Activated CD4-positive, CD25-positive, alpha-beta regulatory T cell treated with anti-CD3 and anti-CD28 coated beads, Interleukin-2, amount 50 U/mL, for 24 hours (primary cell): ENCODE data around the gene LMO7.

ENCODE experiments used
- ATAC-seq, 2 donors: fragments of 150-1000 bp; cut with Tn5 transposase; one replicate each; pipeline ENCODE4 v1.10.0; 2021; ENCODE audit warnings: mild to moderate bottlenecking in 1 of 2, moderate library complexity in 1 of 2

Gene LMO7

GRCh38 chr13:75855847-75856246, 219.7 kb downstream of the LMO7 start:
- ATAC-seq, result no peak

DNA sequence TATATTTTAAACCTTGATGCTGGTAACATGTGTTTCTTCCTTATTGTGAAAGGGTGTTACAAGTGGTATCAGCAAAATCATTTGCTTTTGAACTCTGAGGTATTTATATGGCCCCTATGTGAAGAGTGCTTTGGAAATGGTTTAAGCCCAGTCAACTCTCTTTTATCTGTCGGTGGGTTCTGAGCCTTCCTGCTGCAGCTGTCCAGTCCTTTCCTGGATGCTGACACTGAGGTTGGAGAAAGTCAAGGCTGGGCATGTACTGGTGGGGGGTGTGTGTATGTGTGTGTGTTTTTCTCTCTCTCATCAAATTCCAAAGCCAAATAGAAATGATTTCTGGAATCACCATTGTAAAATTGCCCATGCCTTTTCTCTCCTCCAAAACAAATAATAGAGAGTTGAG, 221.2 kb downstream of the LMO7 start:
- no peak for ATAC-seq

DNA sequence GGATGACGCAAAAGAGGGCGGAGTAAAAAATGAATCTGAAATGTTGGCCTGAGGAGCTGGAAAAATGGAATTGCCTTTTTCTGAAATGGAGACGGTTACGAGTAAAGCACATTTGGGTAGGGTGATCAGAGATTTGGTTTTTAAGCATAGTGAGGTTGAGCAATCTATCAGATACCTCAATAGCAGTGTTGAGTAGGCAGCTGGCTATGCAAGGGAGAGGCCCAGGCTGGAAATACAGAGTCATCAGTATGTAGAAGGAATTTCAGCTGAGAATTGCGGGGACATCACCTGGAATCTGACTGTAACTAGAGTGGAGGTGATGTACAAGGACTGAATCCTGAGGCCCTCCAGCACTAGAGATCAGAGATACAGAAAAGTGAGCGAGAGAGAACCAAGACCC, 224.8 kb downstream of the LMO7 start:
- ATAC-seq, result no peak

DNA sequence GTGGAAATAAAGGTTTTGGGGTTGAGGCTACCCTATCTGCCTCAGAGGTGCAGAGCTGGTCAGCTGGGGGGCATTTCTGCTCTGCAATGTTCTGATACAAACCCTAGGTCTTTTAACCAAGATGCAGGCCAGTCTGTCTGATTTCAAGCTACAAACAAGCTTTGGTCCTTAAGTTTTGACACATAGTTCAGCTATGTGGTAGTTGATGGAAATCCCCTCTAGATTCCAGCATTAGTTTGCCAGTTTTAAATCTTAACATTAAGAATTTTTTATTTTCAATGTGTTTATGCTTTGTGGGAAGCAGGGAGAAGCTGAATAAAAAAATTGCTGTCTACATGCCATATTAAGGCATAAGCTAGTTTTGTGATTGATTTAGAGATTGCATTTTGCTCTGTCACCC, 225.7 kb downstream of the LMO7 start:
- no peak for ATAC-seq

- ATAC-seq, result no peak
These were observed 228.6 kb downstream of the LMO7 start for GRCh38 chr13:75864718-75865117.

GRCh38 chr13:75867379-75868117, 231.4 kb downstream of the LMO7 start:
- ATAC-seq, result no peak

GRCh38 chr13:75869981-75870380, 233.9 kb downstream of the LMO7 start:
- peak; percentile 41 to 63 for ATAC-seq

GRCh38 chr13:75870397-75870903, 234.3 kb downstream of the LMO7 start:
- no peak for ATAC-seq

- ATAC-seq, result no peak
These were observed 234.9 kb downstream of the LMO7 start for GRCh38 chr13:75871059-75871458.

DNA sequence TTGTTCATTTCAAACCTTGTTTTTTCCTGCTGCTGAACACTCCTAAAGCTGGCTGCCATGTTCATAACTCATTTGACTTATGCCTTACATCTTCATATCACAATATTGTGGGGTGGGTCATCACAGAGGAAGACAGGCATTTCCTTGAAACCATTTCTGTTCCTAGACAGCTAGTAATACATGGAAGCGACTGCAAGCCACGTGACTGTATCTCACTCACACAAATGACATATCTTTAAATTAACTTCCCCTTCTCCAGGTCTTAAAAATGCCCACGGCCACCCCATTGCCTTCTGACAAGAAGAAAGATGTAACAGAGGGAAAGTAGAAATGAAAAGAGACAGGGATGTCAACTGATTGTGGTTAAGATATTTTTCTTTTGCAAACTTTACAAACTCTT, 236.8 kb downstream of the LMO7 start:
- ATAC-seq, result no peak

GRCh38 chr13:75873494-75873893, 237.4 kb downstream of the LMO7 start:
- no peak for ATAC-seq

- ATAC-seq, result peak; percentile 26 to 27
These were observed 239.3 kb downstream of the LMO7 start for GRCh38 chr13:75875450-75875849.

- peak; percentile 72 to 78 for ATAC-seq
These were observed 240.3 kb downstream of the LMO7 start for GRCh38 chr13:75876142-75877050.

DNA sequence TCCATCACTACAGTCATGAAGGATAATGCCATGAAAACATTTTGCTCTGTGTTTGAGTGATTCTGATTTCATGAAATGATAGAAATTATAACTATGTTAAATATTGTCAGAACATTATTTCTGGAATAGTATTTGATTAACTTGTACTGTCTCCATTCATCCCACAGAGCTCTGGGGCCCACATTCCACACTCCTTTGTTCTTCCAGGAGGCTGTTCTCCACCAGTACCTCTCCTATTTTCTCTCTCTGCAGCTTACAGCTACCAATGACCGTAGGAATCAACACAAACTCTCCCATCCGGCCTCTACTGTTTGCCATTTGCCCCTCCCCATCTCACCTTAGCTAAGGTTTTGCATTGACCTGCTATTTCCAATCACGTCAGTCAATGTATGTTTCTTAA, 240.9 kb downstream of the LMO7 start:
- no peak for ATAC-seq

GRCh38 chr13:75879656-75880055, 243.5 kb downstream of the LMO7 start:
- ATAC-seq, result no peak

DNA sequence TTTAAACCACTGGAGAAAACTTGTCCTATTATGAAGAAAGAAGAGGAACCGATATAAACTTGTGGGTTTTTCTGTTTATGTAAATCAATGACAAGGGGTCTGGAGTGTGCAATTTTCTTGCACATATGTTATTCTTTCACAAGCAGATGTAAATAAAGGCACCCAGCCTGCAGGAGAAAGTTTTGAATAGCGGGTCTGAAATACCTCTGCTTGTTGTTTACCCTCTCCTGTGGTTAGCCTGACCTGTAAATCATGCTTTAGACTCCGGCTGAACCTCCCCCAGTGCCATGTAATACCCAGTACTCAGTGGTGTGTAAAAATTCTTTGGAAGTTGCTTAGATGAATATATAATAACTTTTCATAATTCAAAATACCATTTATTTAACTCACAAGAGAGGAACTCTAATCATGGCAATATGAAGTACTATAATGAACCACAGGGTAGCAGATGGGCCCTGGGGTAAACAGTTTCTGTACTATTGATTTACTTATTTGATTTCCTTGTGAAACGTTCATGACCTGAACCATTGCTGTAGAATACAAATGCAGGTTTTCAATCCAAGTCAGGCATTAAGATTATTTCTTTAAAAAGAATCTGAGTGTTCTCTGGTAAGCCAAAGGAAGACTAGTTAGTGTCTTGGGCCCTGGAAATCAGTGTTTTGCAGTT, 245.1 kb downstream of the LMO7 start:
- no peak for ATAC-seq

DNA sequence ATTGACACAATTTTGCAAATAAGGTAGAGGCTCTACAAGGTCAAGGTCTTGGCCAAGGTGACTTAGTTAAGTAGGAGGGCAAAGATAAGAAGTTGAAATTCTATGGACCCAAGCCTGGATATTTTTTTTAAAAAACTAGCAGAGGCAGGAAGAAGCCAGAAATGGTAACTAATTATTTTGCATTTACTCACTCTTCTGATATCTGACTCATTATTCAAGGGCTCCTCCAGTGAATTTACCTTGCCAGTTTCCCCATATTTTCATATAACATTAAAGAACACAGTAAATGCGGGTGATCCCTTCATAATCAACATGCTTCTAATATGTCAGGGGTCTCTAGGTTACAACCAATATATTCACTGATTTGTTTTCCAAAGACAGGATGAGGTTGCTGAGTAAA, 246.1 kb downstream of the LMO7 start:
- no peak for ATAC-seq

DNA sequence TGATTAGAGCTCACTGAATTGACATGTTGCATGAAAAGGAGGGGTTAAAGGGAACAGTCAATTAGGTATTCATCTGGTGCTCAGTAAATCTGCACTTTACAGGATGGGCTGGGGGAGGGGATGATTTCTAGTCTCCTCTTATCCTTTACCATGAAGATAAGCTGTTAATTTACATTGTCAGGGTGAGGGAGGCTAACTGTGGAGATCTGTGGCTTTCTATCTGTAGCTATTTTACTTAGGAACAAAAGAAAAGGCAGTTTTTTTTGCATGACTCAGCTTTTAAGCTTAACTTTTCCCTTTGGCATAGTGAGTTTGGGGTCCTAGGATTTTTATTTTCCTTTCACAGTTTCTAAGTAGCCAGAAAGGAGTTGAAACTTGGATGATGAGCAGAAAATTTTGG, 253.3 kb downstream of the LMO7 start:
- ATAC-seq, result no peak

DNA sequence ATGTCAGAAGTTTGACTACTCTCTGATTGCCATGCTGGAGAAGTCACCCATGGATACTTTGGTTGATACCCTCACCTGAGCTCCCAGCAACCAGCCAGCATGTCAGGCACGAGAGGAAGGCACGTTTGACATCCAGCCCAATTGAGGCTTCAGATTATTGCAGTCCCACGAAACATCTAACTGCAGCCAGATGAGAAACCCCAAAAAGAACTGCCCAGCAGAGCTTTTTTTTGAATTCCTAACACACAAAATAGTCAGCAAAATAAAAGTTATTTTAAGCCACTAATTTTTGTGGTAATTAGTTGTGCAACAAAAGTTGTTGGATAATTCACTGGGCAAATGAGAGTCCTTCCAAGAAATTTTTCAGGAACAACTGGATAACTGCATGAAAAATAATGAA, 259.0 kb downstream of the LMO7 start:
- ATAC-seq, result no peak

GRCh38 chr13:75896271-75896670, 260.1 kb downstream of the LMO7 start:
- ATAC-seq, result no peak

- no peak for ATAC-seq
These were observed 261.3 kb downstream of the LMO7 start for GRCh38 chr13:75897386-75897785.

GRCh38 chr13:75901501-75901900, 265.4 kb downstream of the LMO7 start:
- ATAC-seq, result no peak
